Calu3 (cell line): Measurements from ENCODE around the gene NAGLU. TPM values are rescaled to one million over a fixed set of nuclear protein-coding genes. Genes with fewer than 3 reads are reported as not detected.
A peak's percentile ranks its signal among the peaks of the same experiment; 100 is the strongest.
"Not testable (repeated sequence)": the region's sequence is repeated elsewhere in the genome, so short reads cannot be mapped to it uniquely, and the experiment has no call there.

Source experiments
- BruUV-seq: library from RNA; stranded (reverse); fragments of 400-500 nt; replicated peaks from 2 replicates; lab custom pipeline; 2021; lab: Mats Ljungman, UMichigan
- CTCF ChIA-PET: fragments of 300-600 bp; sonication (Branson Sonifier 250); formaldehyde crosslinking; loops from one replicate; lab custom pipeline; 2022; ENCODE audit warnings: antibody characterized with exemption; lab: Charles Lee
- DNase-seq: peaks from one replicate; pipeline ENCODE4 v3.0.0; 2022
- H3K27ac Mint-ChIP-seq: one replicate; pipeline ENCODE4 v1.8.0; 2022; ENCODE audit warnings: mixed read lengths; ENCODE audit not compliant: unreplicated experiment
- H3K27me3 Mint-ChIP-seq: one replicate; pipeline ENCODE4 v1.8.0; 2022; ENCODE audit warnings: mixed read lengths; ENCODE audit not compliant: unreplicated experiment
- H3K36me3 Mint-ChIP-seq: one replicate; pipeline ENCODE4 v1.8.0; 2022; ENCODE audit warnings: mild to moderate bottlenecking, moderate library complexity, mixed read lengths; ENCODE audit not compliant: insufficient read depth, unreplicated experiment
- H3K4me1 Mint-ChIP-seq: one replicate; pipeline ENCODE4 v1.8.0; 2022; ENCODE audit warnings: mild to moderate bottlenecking, low read depth, mixed read lengths; ENCODE audit not compliant: unreplicated experiment
- H3K4me3 Mint-ChIP-seq: one replicate; pipeline ENCODE4 v1.8.0; 2022; ENCODE audit warnings: mild to moderate bottlenecking, low read depth, moderate library complexity, mixed read lengths; ENCODE audit not compliant: unreplicated experiment
- H3K9me3 Mint-ChIP-seq: one replicate; pipeline ENCODE4 v1.8.0; 2022; ENCODE audit warnings: low read depth, mixed read lengths; ENCODE audit not compliant: unreplicated experiment
- CTCF ChIP-seq: fragments of 200-600 bp; IDR thresholded peaks from one replicate; pipeline ENCODE4 v1.8.0; 2022; ENCODE audit warnings: antibody characterized with exemption; ENCODE audit not compliant: unreplicated experiment
- intact Hi-C: fragments of 100-400 bp; cut with micrococcal nuclease; formaldehyde crosslinking; loops from one replicate; pipeline ENCODE4 v1.10.0; 2022; ENCODE audit not compliant: unreplicated experiment
- total RNA-seq: library from RNA; stranded (reverse); gene quantifications from 2 replicates; pipeline ENCODE4 v1.2.3, GENCODE V29; 2022

The NAGLU gene
- total RNA-seq, 1 experiment from 2014 or later, result 53.8 TPM

DNA sequence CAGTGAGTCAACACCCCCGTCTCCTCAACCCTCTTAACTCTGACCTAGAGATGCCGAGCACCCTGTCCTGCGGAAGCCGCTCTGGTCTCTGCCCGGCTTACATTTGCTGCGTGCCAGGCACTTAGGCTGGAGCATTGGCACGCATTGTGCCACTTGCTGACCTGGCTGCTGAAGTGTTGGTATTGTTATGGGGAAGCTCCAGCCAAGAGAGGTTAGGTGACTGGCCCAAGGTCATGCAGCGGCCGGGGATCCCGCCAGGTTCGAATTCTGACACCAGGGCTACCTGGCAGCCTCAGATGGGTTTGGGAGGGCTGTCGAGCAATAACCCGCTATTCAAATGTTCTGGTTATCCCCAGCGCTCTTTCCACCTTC is 11.6 kb downstream of the NAGLU start:
- DNase-seq, result no peak
- BruUV-seq, result no TSS peak
- no peak for TF ChIP-seq CTCF
- intact Hi-C loops, result no loop called here
- H3K4me1 Mint-ChIP-seq, result peaks cover 24% of the 10 kb centered on the region
- H3K27ac Mint-ChIP-seq, result no peak overlapping the region
- no peaks in the 10 kb centered on the region for H3K9me3 Mint-ChIP-seq
- peaks cover 57% of the 10 kb centered on the region for H3K36me3 Mint-ChIP-seq
- H3K27me3 Mint-ChIP-seq, result no peaks in the 10 kb centered on the region
- CTCF ChIA-PET, result interaction anchor here (0.9 to 1.8 kb wide), 7 partner anchors 11 to 156 kb away, joined by 3 to 14 read pairs (median 4); partner anchors contain the start of genes NAGLU and PSMC3IP
- peak overlapping the region; percentile 56 for H3K4me3 Mint-ChIP-seq

DNA sequence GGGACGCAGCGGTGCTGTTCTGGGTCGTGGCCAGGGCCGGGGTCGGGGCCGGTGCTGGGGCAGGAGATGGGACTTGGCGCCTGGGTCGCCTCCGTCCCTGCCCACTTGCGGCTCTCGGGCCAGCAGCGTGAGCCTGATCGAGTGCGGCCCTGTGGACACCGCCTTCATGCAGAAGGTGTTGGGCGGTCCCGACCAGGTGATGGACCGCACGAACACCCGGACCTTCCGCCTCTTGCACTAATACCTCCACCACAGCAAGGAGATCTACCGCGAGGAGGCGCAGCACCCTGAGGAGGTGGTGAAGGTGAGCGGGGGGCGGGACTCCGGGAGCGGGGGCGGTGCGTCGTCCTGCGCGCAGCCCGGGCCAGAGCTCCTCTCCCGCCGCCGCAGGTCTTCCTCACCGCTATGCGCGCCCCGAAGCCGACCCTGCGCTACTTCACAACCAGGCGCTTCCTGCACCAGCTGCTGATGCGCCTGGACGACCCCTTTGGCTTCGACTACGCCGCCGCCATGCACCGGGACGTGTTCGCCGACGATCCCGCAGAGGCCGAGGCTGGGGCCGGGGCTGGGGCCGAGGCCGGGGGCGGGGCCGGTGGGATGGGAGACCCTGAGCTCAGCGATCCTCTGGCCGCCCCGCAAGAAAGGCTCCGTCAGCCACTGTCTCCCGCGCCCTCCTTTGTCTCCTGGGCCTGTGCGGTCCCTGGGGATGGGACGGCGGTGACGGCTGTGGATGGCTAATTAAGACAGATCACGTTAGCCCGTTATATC is 12.2 kb downstream of the NAGLU start:
- TF ChIP-seq CTCF, result peak; percentile 88
- no peaks in the 10 kb centered on the region for H3K27me3 Mint-ChIP-seq
- peak overlapping the region; percentile 56 for H3K4me3 Mint-ChIP-seq
- no peaks in the 10 kb centered on the region for H3K9me3 Mint-ChIP-seq
- no peak overlapping the region for H3K27ac Mint-ChIP-seq
- CTCF ChIA-PET, result interaction anchor here (0.5 to 1.8 kb wide), 9 partner anchors 11 to 156 kb away, joined by 3 to 14 read pairs (median 4); partner anchors contain the start of genes NAGLU and PSMC3IP
- peaks cover 59% of the 10 kb centered on the region for H3K36me3 Mint-ChIP-seq
- peak; percentile 98 for DNase-seq
- intact Hi-C loops, result no loop called here
- BruUV-seq, result no TSS peak
- H3K4me1 Mint-ChIP-seq, result peaks cover 30% of the 10 kb centered on the region

GRCh38 chr17:42548993-42549755 is 13.1 kb downstream of the NAGLU start:
- peak overlapping the region; percentile 56 for H3K4me3 Mint-ChIP-seq
- CTCF ChIA-PET, result interaction anchor here (1.2 to 1.8 kb wide), 5 partner anchors 10 to 29 kb away, joined by 4 to 14 read pairs (median 7); partner anchors contain the start of genes NAGLU and PSMC3IP
- no peak for TF ChIP-seq CTCF
- BruUV-seq, result no TSS peak
- peaks cover 35% of the 10 kb centered on the region for H3K4me1 Mint-ChIP-seq
- no peak overlapping the region for H3K27ac Mint-ChIP-seq
- H3K27me3 Mint-ChIP-seq, result no peaks in the 10 kb centered on the region
- H3K9me3 Mint-ChIP-seq, result no peaks in the 10 kb centered on the region
- peaks cover 63% of the 10 kb centered on the region for H3K36me3 Mint-ChIP-seq
- intact Hi-C loops, result no loop called here
- DNase-seq, result no peak

DNA sequence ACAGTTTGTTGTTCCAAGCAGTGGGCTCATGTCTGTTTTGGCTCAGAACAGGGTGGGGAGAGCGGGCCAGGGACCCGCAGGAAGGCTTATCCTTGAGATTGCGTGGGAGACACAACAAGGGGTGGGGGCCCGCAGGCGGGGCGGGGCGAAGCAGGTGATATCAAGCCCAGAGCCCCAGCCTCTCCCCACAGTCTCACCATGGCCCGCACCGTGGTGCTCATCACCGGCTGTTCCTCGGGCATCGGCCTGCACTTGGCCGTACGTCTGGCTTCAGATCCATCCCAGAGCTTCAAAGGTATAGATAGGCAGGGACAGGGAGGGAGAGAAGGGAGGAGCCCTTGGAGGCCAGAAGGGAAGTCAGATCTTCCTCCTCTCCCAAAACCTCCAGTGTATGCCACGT is 16.7 kb downstream of the NAGLU start, which contains the start of gene HSD17B1:
HSD17B1 (plus strand) TSS at position 188 of the 400 bp plus-strand sequence; CDS start at position 199, 11 bp downstream.
- BruUV-seq, intact Hi-C loops, DNase-seq, H3K9me3 Mint-ChIP-seq, H3K27me3 Mint-ChIP-seq, CTCF ChIA-PET: not testable (repeated sequence)
- H3K36me3 Mint-ChIP-seq, result peaks cover 48% of the 10 kb centered on the region
- H3K27ac Mint-ChIP-seq, result peak within 1 kb of the TSS; percentile 83
- peaks cover 26% of the 10 kb centered on the region for H3K4me1 Mint-ChIP-seq
- peak within 1 kb of the TSS; percentile 92 for H3K4me3 Mint-ChIP-seq
